ENCODE results near the gene ADAMTSL4. TPM values are rescaled to one million over a fixed set of nuclear protein-coding genes. Genes with fewer than 3 reads are reported as not detected.
"Not testable (repeated sequence)": the region's sequence is repeated elsewhere in the genome, so short reads cannot be mapped to it uniquely, and the experiment has no call there.

The ADAMTSL4 gene
- total RNA-seq, 3 donors from 2014 or later (not counting 1 experiment from before 2014, with no cell fraction given), result 1.7 to 2.9 (median 2.9) TPM

GRCh38 chr1:150582371-150582770, 33.2 kb downstream of the ADAMTSL4 start:
- Histone ChIP-seq H3K27ac (ENCODE audit: low read length) (no peak overlapping the region), H3K36me3 (ENCODE audit: control insufficient read depth, insufficient read depth, low read length) (peaks cover 14% of the 10 kb centered on the region), H3K9me3 (ENCODE audit: control insufficient read depth, insufficient read depth, low read length) (no peaks in the 10 kb centered on the region), H3K4me3 (ENCODE audit: low read length) (no peak overlapping the region), H3K4me1 (ENCODE audit: control insufficient read depth, insufficient read depth, low read length) (peaks cover 9% of the 10 kb centered on the region), H3K27me3 (ENCODE audit: control insufficient read depth, insufficient read depth, low read length) (no peaks in the 10 kb centered on the region)
- Mint-ChIP-seq H3K27me3 (ENCODE audit: low read depth in 2 of 2) (no peaks in the 10 kb centered on the region), H3K36me3 (peaks cover 12% of the 10 kb centered on the region), H3K4me1 (peaks cover 26 to 27% of the 10 kb centered on the region in 2 donors), H3K9me3 (no peaks in the 10 kb centered on the region), H3K4me3 (no peak overlapping the region), H3K27ac (peak overlapping the region in 1 of 2 donors; percentile 4)
- WGBS (ENCODE audit: insufficient coverage), result 97% methylated on average over 2 of the region's 2 CpGs
- DNase-seq (no peak), ATAC-seq (no peak)
- TF ChIP-seq CTCF (IDR thresholded peaks at IDR 0.05), result no peak
- intact Hi-C loops (cut with micrococcal nuclease), result no loop called here

- H3K4me3 Mint-ChIP-seq, result no peak overlapping the region
- no peak for ATAC-seq
Measured at GRCh38 chr1:150596095-150596892, 47.1 kb downstream of the ADAMTSL4 start.

GRCh38 chr1:150596976-150597375, 47.8 kb downstream of the ADAMTSL4 start:
- no peaks in the 10 kb centered on the region for H3K9me3 Mint-ChIP-seq
- no peaks in the 10 kb centered on the region for H3K36me3 Mint-ChIP-seq
- intact Hi-C loops (cut with micrococcal nuclease), result no loop called here
- H3K27ac ChIP-seq (ENCODE audit: low read length), result no peak overlapping the region
- H3K27ac Mint-ChIP-seq, result no peak overlapping the region
- DNase-seq, result no peak
- no peaks in the 10 kb centered on the region for H3K4me1 ChIP-seq (ENCODE audit: control insufficient read depth, insufficient read depth, low read length)
- no peak for ATAC-seq
- H3K36me3 ChIP-seq (ENCODE audit: control insufficient read depth, insufficient read depth, low read length), result no peaks in the 10 kb centered on the region
- no peaks in the 10 kb centered on the region for H3K27me3 Mint-ChIP-seq (ENCODE audit: low read depth in 2 of 2)
- 93% methylated on average over 3 of the region's 3 CpGs for WGBS (ENCODE audit: insufficient coverage)
- H3K4me3 ChIP-seq (ENCODE audit: low read length), result no peak overlapping the region
- no peak overlapping the region for H3K4me3 Mint-ChIP-seq
- H3K4me1 Mint-ChIP-seq, result peaks cover 0 to 6% of the 10 kb centered on the region in 2 donors
- no peaks in the 10 kb centered on the region for H3K27me3 ChIP-seq (ENCODE audit: control insufficient read depth, insufficient read depth, low read length)
- no peak for TF ChIP-seq CTCF (IDR thresholded peaks at IDR 0.05)
- H3K9me3 ChIP-seq (ENCODE audit: control insufficient read depth, insufficient read depth, low read length), result no peaks in the 10 kb centered on the region

More at GRCh38 chr1:150596095-150596892, 47.1 kb downstream of the ADAMTSL4 start:
- H3K27ac ChIP-seq (ENCODE audit: low read length), result no peak overlapping the region
- H3K27me3 Mint-ChIP-seq (ENCODE audit: low read depth in 2 of 2), result no peaks in the 10 kb centered on the region
- H3K4me3 ChIP-seq (ENCODE audit: low read length), result no peak overlapping the region
- H3K9me3 Mint-ChIP-seq, result no peaks in the 10 kb centered on the region
- no peaks in the 10 kb centered on the region for H3K36me3 Mint-ChIP-seq
- H3K4me1 Mint-ChIP-seq, result peaks cover 0 to 6% of the 10 kb centered on the region in 2 donors
- no peaks in the 10 kb centered on the region for H3K9me3 ChIP-seq (ENCODE audit: control insufficient read depth, insufficient read depth, low read length)
- no peaks in the 10 kb centered on the region for H3K27me3 ChIP-seq (ENCODE audit: control insufficient read depth, insufficient read depth, low read length)
- no peaks in the 10 kb centered on the region for H3K4me1 ChIP-seq (ENCODE audit: control insufficient read depth, insufficient read depth, low read length)
- intact Hi-C loops (cut with micrococcal nuclease), result no loop called here
- TF ChIP-seq CTCF (IDR thresholded peaks at IDR 0.05), result no peak
- H3K36me3 ChIP-seq (ENCODE audit: control insufficient read depth, insufficient read depth, low read length), result no peaks in the 10 kb centered on the region
- 87% methylated on average over 6 of the region's 7 CpGs for WGBS (ENCODE audit: insufficient coverage)
- DNase-seq, result no peak
- H3K27ac Mint-ChIP-seq, result no peak overlapping the region

GRCh38 chr1:150598346-150598745, 49.1 kb downstream of the ADAMTSL4 start:
- DNase-seq; H3K4me1 Mint-ChIP-seq; H3K27ac ChIP-seq (ENCODE audit: low read length); H3K27me3 Mint-ChIP-seq (ENCODE audit: low read depth in 2 of 2); H3K27ac Mint-ChIP-seq; intact Hi-C loops (cut with micrococcal nuclease); H3K9me3 ChIP-seq (ENCODE audit: control insufficient read depth, insufficient read depth, low read length); H3K9me3 Mint-ChIP-seq; H3K36me3 ChIP-seq (ENCODE audit: control insufficient read depth, insufficient read depth, low read length); H3K4me1 ChIP-seq (ENCODE audit: control insufficient read depth, insufficient read depth, low read length); H3K4me3 Mint-ChIP-seq; H3K36me3 Mint-ChIP-seq; ATAC-seq; H3K4me3 ChIP-seq (ENCODE audit: low read length); H3K27me3 ChIP-seq (ENCODE audit: control insufficient read depth, insufficient read depth, low read length): not testable (repeated sequence)
- 100% methylated on average over 3 of the region's 4 CpGs for WGBS (ENCODE audit: insufficient coverage)
